Measurements from ENCODE around the gene A2M.

DNA sequence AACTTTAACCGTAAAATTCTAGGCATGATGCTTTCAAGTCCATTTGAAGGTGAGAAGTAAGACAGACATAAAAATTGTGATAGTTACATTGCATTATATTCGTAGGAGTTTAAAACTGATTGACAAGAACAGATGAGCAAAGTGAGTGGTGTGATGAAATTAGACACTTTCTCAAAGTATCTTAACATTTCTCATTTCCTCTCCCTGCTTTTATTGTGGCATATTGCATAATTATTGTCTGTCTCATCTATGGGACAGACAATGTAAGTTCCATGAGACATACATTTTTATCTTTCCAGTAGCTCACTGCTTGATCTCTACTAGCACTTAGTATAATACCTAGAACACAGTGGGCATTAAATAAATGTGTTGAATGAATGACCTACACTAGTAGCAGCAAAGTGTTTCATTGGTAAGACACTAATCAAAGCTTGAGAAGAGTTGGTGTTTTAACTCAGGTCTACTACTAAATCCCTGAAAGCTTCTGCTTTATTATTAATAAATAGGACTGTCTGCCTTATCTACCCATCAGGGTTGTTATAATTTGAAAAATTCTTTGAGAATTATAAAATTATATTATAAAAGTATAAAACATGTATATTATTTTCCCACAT, 19.0 kb downstream of the A2M start:
- no peak for TF ChIP-seq POLR2A (IDR thresholded peaks at IDR 0.05)
- TF ChIP-seq CTCF (IDR thresholded peaks at IDR 0.05), result no peak

Data from adrenal gland (tissue), 5 donors.